Breast epithelium (tissue), 4 donors: ENCODE measurements around the gene MPPED1. TPM values are rescaled to one million over a fixed set of nuclear protein-coding genes. Genes with fewer than 3 reads are reported as not detected.

ENCODE experiments used
- DNase-seq, 2 donors: peaks; one replicate each; pipeline ENCODE4 v3.0.0-alpha.2; 2019; ENCODE audit warnings: low spot score in 2 of 2
- H3K27ac ChIP-seq, 2 donors: fragments of 200-600 bp; sonication (generic) in 1 of 2; one replicate each; pipeline ENCODE4 v1.5.1; 2016 to 2019; ENCODE audit warnings: mild to moderate bottlenecking in 1 of 2
- H3K27me3 ChIP-seq, 2 donors: fragments of 200-600 bp; sonication (generic) in 1 of 2; one replicate each; pipeline versions ENCODE4 v1.5.1 to v1.6.0; 2017 to 2019; ENCODE audit warnings: control low read depth in 1 of 2, mild to moderate bottlenecking in 1 of 2
- H3K36me3 ChIP-seq: fragments of 200-600 bp; one replicate; pipeline ENCODE4 v1.5.1; 2019
- H3K4me1 ChIP-seq, 2 donors: fragments of 200-600 bp; sonication (generic); one replicate each; pipeline ENCODE4 v1.5.1; 2016 to 2019; ENCODE audit warnings: control low read depth in 1 of 2
- H3K4me3 ChIP-seq, 3 donors: fragments of 200-600 bp; sonication (generic); 1 replicate in 2 of 3; 2 replicates in 1 of 3; pipeline ENCODE4 v1.5.1; 2016 to 2019; ENCODE audit warnings: mild to moderate bottlenecking in 3 of 3, moderate library complexity in 2 of 3
- H3K9me3 ChIP-seq, 2 donors: fragments of 200-600 bp; sonication (generic) in 1 of 2; one replicate each; pipeline ENCODE4 v1.5.1; 2016 to 2019; ENCODE audit warnings: control low read depth in 1 of 2
- POLR2A ChIP-seq: fragments of 450-650 bp; IDR thresholded peaks from one replicate; pipeline ENCODE4 v1.6.1; 2016; ENCODE audit warnings: antibody characterized with exemption, mild to moderate bottlenecking, moderate library complexity
- POLR2AphosphoS5 ChIP-seq, 3 donors: sonication (generic); formaldehyde crosslinking; IDR thresholded peaks; one replicate each; pipeline ENCODE4 v1.6.1; 2017; ENCODE audit warnings: antibody characterized with exemption in 3 of 3
- intact Hi-C: fragments of 100-400 bp; cut with DNase I; formaldehyde crosslinking; loops from one replicate; pipeline ENCODE4 v1.15.1; 2023; ENCODE audit warnings: low total_unique reads
- total RNA-seq, 3 donors: library from RNA; depleted of rRNA; stranded (reverse); fragments of >200 nt; gene quantifications; one replicate each; pipeline ENCODE4 v1.1.0, GENCODE V29; 2016
- TF ChIP-seq, protein P1 (sequence below), 3 donors: fragments of 450-650 bp; IDR thresholded peaks; one replicate each; pipeline ENCODE4 v1.5.1; 2016 to 2017; ENCODE audit warnings: antibody characterized with exemption in 3 of 3, mild to moderate bottlenecking in 3 of 3, moderate library complexity in 3 of 3

Gene MPPED1
- total RNA-seq, 3 donors from 2014 or later = 0.29 TPM; not detected in 2

DNA sequence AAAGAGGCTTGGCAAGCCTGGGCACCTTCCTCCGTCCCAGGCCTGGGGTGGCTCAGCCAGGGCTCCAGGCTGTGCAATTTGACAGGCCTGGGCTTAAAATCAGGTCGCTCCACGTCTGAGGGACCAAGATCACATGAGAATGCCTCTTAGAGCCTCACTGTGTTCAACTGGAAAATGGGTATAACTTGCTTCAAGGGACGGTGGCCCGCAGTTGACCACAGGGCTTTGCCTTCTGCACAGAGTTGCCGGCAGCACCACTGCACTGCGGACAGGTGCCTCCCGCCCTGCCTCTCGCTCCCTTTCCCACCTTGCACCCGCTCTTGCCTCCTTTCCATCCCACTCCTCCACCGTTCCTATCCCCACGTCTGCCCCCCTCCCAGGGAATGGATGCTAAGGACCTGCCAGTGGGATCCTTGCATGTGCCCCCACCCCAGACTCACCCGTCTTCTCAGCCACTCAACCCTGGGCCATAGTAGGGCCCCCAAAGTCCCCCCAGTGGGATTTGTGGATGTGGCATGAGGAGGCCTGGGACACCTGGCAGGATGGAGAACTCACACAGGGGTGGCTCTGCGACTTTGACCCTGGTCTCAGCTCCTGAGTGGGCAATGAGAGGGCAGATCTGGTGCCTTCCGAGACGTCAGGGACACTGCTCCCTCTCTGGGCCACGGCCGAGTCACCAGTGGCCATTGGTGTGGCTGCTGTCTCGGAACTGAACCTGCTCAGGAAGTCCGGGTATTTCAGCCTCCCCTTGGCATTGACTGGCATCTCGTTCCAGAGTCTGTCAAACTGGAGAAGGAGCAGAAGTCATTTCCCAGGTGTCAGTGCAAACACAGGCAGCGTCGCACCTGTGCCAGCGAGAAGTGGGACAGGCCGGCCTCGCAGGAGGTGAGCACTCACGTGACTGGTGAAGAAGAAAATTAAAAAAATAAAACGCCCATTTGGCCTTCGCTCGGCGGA lies 128.0 kb downstream of the MPPED1 start:
- no peaks in the 10 kb centered on the region for H3K4me1 ChIP-seq
- H3K27ac ChIP-seq = no peak overlapping the region
- H3K36me3 ChIP-seq = no peaks in the 10 kb centered on the region
- no peak overlapping the region for H3K4me3 ChIP-seq
- peaks cover 4 to 6% of the 10 kb centered on the region in 2 donors for H3K9me3 ChIP-seq
- intact Hi-C loops = no loop called here
- TF ChIP-seq, protein P1, sequence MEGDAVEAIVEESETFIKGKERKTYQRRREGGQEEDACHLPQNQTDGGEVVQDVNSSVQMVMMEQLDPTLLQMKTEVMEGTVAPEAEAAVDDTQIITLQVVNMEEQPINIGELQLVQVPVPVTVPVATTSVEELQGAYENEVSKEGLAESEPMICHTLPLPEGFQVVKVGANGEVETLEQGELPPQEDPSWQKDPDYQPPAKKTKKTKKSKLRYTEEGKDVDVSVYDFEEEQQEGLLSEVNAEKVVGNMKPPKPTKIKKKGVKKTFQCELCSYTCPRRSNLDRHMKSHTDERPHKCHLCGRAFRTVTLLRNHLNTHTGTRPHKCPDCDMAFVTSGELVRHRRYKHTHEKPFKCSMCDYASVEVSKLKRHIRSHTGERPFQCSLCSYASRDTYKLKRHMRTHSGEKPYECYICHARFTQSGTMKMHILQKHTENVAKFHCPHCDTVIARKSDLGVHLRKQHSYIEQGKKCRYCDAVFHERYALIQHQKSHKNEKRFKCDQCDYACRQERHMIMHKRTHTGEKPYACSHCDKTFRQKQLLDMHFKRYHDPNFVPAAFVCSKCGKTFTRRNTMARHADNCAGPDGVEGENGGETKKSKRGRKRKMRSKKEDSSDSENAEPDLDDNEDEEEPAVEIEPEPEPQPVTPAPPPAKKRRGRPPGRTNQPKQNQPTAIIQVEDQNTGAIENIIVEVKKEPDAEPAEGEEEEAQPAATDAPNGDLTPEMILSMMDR (IDR thresholded peaks at IDR 0.05) = no peak
- TF ChIP-seq POLR2AphosphoS5 (IDR thresholded peaks at IDR 0.05) = no peak
- TF ChIP-seq POLR2A = no peak
- H3K27me3 ChIP-seq = no peaks in the 10 kb centered on the region
- DNase-seq = no peak

DNA sequence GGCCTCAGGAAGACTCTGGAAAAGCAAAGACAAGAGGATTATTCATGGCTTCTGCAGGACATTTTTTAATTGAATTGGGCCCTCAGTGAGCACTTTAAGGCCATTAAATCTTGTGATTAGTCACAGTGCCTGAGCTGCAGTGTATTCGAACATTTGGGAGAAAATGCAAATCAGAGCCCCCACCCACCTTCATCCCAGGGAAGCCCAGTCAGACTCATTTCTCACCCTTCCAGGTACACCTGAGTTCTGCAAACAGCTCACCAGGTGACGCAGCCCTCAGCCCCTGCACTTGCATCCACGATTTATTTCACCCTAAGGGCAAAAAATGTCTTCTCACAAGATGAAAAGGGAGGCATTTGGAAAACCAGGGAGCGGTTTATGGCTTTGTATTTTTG lies 128.7 kb downstream of the MPPED1 start:
- Histone ChIP-seq H3K36me3 (no peaks in the 10 kb centered on the region), H3K27me3 (no peaks in the 10 kb centered on the region), H3K9me3 (peaks cover 4 to 6% of the 10 kb centered on the region in 2 donors), H3K27ac (no peak overlapping the region), H3K4me1 (no peaks in the 10 kb centered on the region), H3K4me3 (no peak overlapping the region)
- TF ChIP-seq POLR2AphosphoS5 (IDR thresholded peaks at IDR 0.05) = no peak
- TF ChIP-seq, protein P1 (IDR thresholded peaks at IDR 0.05) = no peak
- no peak for TF ChIP-seq POLR2A
- DNase-seq = no peak
- intact Hi-C loops = no loop called here

DNA sequence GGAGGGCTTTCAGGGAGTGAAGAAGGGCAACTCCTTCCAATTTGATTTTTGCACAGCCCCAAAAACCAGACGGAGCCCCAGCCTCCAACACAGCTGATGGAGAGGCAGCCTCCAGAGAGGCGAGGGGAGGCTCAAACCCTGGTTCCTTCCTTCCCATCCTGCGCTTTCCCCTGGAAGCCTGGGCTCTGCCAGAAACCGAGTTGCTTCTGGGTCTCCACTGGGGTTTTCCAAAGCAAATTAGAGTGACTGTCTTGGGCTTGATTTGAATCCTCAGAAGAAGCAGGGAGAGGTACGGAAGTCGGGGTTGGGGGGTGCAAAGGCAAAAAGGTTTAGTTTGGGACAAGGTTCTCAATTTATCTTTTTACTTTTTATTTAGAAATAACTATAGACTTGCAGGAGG lies 129.2 kb downstream of the MPPED1 start:
- DNase-seq = no peak
- H3K36me3 ChIP-seq = no peaks in the 10 kb centered on the region

DNA sequence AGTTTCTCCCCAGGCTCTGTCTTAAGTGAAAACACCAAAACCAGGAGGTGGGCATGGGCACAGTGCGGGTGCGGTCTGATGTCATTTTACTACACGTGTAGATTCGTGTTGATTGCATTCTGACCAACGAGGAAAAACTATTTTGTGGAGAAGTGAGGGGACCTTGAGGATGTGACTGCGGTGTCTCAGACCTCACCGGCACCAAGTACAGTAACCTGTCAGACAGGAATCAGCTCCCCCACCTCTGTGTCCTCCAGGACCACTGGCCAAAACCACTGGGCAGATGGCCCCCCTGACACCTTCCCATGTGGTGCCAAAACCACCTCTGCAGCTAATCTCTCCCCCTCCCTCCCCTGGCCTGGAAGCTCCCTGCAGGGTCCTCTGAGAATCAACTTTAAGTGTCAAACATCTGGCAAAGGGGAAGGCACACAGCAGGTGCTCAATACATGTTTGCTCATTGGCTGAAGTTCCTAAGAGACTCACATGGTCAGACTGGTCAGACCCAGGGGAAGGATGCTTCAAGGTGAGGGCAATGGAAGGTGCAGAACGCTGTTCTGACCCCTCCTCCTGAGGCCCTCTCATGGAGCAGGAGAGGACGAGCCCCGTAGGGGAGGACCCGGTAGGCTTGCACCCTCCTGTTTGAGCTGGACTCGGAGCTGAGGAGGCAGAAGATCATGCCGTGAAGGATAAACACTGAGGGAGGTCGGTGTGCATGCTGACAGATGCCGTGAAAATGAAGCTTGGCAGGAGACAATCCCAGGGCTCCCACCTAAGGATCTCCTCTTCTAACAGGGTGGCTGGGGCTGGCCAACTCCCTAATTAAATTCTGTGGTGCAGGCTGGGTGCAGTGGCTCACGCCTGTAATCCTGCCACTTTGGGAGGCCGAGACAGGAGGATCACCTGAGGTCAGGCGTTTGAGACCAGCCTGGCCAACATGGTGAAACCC lies 129.9 kb downstream of the MPPED1 start:
- H3K36me3 ChIP-seq = no peaks in the 10 kb centered on the region
- DNase-seq = no peak
- intact Hi-C loops = no loop called here

More for the DNA sequence above, 129.2 kb downstream of the MPPED1 start:
- intact Hi-C loops = no loop called here
- H3K4me3 ChIP-seq = no peak overlapping the region
- peaks cover 4 to 6% of the 10 kb centered on the region in 2 donors for H3K9me3 ChIP-seq
- no peaks in the 10 kb centered on the region for H3K27me3 ChIP-seq
- H3K4me1 ChIP-seq = no peaks in the 10 kb centered on the region
- TF ChIP-seq POLR2AphosphoS5 (IDR thresholded peaks at IDR 0.05) (no peak), POLR2A (no peak)
- TF ChIP-seq, protein P1 (IDR thresholded peaks at IDR 0.05) = no peak
- no peak overlapping the region for H3K27ac ChIP-seq

More for the DNA sequence above, 129.9 kb downstream of the MPPED1 start:
- Histone ChIP-seq H3K4me3 (no peak overlapping the region), H3K27ac (no peak overlapping the region), H3K9me3 (peaks cover 4 to 5% of the 10 kb centered on the region in 2 donors), H3K4me1 (no peaks in the 10 kb centered on the region), H3K27me3 (no peaks in the 10 kb centered on the region)
- no peak for TF ChIP-seq POLR2AphosphoS5 (IDR thresholded peaks at IDR 0.05)
- no peak for TF ChIP-seq POLR2A
- TF ChIP-seq, protein P1 (IDR thresholded peaks at IDR 0.05) = no peak
